Peyer's patch (tissue), 4 donors: Measurements from ENCODE around the gene CHD1L.

ENCODE experiments used
- POLR2A ChIP-seq, 2 donors: fragments of 450-650 bp; IDR thresholded peaks; one replicate each; pipeline ENCODE4 v1.5.1; 2017; ENCODE audit warnings: antibody characterized with exemption in 2 of 2, mild to moderate bottlenecking in 2 of 2, moderate library complexity in 2 of 2
- TF ChIP-seq, protein P1 (sequence below), 6 experiments: fragments of 450-650 bp in 4 of 6; fragments of 200-600 bp in 2 of 6; sonication (generic) in 1 of 6; IDR thresholded peaks; one replicate each; pipeline ENCODE4 v1.5.1; 2017 to 2019; ENCODE audit warnings: antibody characterized with exemption in 6 of 6, mild to moderate bottlenecking in 3 of 6, moderate library complexity in 1 of 6

DNA sequence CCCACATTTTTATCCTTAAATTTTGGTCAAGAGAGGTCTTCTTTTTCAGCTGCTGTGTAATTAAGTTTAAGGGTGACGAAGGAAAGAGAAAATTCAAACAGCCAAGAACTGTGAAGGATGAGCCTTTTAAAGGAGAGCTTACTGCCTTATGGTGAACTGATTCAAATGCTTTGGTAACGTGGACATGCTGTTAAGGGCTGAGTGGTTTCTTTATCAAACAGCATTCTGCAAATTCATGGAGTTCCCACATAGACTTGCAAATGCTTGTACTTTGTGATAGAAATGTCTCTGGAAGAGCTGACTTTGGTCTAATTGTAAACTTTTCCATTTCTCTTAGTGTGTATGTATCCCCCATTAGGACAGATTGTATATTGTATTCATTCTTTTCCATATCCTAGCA, 93.8 kb downstream of the CHD1L start:
- TF ChIP-seq, protein P1, sequence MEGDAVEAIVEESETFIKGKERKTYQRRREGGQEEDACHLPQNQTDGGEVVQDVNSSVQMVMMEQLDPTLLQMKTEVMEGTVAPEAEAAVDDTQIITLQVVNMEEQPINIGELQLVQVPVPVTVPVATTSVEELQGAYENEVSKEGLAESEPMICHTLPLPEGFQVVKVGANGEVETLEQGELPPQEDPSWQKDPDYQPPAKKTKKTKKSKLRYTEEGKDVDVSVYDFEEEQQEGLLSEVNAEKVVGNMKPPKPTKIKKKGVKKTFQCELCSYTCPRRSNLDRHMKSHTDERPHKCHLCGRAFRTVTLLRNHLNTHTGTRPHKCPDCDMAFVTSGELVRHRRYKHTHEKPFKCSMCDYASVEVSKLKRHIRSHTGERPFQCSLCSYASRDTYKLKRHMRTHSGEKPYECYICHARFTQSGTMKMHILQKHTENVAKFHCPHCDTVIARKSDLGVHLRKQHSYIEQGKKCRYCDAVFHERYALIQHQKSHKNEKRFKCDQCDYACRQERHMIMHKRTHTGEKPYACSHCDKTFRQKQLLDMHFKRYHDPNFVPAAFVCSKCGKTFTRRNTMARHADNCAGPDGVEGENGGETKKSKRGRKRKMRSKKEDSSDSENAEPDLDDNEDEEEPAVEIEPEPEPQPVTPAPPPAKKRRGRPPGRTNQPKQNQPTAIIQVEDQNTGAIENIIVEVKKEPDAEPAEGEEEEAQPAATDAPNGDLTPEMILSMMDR (IDR thresholded peaks at IDR 0.05) = no peak
- TF ChIP-seq POLR2A (IDR thresholded peaks at IDR 0.05) = no peak
